Stimulated activated CD4-positive, alpha-beta T cell treated with anti-CD3 and anti-CD28 coated beads, Interleukin-12 subunit alpha, Interleukin-12 subunit beta, amount 100 ng/mL, for 4 hours (primary cell): ENCODE data around the gene FAM43B.
A peak's percentile ranks its signal among the peaks of the same experiment; 100 is the strongest.
"Not testable (repeated sequence)": the region's sequence is repeated elsewhere in the genome, so short reads cannot be mapped to it uniquely, and the experiment has no call there.

Source experiments
- DNase-seq: peaks from one replicate; pipeline ENCODE4 v3.0.0-alpha.2; 2020

The FAM43B gene, protein sequence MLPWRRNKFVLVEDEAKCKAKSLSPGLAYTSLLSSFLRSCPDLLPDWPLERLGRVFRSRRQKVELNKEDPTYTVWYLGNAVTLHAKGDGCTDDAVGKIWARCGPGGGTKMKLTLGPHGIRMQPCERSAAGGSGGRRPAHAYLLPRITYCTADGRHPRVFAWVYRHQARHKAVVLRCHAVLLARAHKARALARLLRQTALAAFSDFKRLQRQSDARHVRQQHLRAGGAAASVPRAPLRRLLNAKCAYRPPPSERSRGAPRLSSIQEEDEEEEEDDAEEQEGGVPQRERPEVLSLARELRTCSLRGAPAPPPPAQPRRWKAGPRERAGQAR

GRCh38 chr1:20551945-20552727 is at the start of gene FAM43B:
TSS of gene FAM43B (plus strand) at chr1:20552573. CDS start at chr1:20552974, 401 bp downstream.
- DNase-seq: no peak

- DNase-seq: no peak
Observed at GRCh38 chr1:20505488-20505887, 46.9 kb upstream of the FAM43B start.

DNA sequence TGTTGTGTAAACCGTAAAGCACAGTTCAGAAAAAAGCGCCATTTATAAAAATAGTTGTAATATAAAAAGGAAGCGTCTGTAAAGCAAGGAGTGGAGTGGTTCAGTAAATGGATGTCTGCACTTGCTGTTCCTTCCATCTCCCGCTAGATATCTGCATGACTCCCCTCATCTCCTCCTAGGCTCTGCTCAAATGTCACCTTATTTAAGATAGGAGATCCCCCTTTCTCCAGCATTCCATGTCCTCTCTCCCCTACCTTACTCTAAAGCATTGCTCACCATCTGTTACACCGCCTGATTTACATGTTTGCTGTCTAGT is 45.2 kb upstream of the FAM43B start:
- DNase-seq: no peak

- peak; percentile 95 for DNase-seq
Observed at GRCh38 chr1:20507564-20508410, 44.6 kb upstream of the FAM43B start, which contains the start of gene MUL1. TSS of gene MUL1 (minus strand) at chr1:20508151. CDS start at chr1:20508024, 127 bp downstream.

DNA sequence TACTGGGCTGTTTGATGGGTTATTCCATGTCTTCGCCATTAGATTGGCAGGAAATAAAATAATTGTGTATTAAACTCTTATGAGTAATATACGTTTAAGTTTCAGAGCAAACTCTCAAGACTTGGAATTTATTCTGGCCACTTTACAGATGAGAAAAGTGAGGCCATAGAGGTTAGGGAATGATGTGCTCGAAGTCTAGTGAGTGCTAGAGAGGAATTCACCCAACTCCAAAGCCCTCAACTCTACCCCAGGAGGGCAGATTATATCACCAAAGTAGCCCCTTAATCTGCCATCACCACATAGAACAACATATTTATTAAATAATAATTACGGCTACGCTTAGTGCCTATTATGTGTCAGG is 44.0 kb upstream of the FAM43B start:
- DNase-seq: no peak

- no peak for DNase-seq
Observed at GRCh38 chr1:20511518-20512428, 40.6 kb upstream of the FAM43B start.

GRCh38 chr1:20519609-20520262 is 32.6 kb upstream of the FAM43B start:
- not testable (repeated sequence) for DNase-seq

- peak; percentile 61 for DNase-seq
Observed at GRCh38 chr1:20521960-20522861, 30.2 kb upstream of the FAM43B start.

- no peak for DNase-seq
Observed at GRCh38 chr1:20526267-20526666, 26.1 kb upstream of the FAM43B start.

DNA sequence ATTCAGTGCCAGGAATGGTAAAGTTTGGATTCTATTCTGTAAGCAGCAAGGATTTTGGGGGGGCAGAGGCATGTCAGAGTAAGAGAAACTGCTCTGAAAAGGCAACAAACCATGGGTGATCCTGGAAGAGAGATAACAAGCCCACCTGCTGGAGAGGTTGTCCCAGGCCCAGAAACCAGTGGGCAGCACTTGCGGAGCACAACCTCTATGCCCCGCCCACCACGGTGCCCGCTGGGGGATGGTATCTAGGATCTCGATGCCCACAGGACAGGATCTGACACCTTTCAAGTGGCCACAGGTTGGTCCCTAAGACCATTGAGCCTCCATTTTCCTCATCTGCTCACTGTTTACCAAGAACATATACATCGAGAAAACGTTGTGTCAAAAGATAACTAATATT is 24.2 kb upstream of the FAM43B start:
- DNase-seq: no peak

GRCh38 chr1:20530306-20530705 is 22.1 kb upstream of the FAM43B start:
- no peak for DNase-seq

DNA sequence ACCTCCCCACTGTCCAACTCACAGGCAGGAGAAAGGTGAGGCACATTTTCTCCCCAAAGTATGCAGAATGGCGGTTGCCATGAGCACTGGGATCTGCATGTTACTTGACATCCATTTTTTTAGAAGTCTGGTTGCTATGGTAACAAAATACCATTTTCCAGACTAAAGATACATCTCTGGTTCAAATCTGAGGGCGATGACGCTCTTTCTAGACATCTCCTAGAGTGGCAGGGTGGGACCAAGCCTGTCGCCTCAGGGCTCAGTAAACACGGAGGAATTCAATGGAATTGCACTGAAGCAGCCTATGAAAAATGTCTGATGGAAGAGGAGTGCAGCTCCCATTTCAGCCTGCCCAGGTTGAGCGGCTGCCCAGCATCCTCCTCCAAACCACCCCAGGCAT is 21.5 kb upstream of the FAM43B start:
- DNase-seq: no peak

GRCh38 chr1:20533635-20534034 is 18.7 kb upstream of the FAM43B start:
- no peak for DNase-seq

DNA sequence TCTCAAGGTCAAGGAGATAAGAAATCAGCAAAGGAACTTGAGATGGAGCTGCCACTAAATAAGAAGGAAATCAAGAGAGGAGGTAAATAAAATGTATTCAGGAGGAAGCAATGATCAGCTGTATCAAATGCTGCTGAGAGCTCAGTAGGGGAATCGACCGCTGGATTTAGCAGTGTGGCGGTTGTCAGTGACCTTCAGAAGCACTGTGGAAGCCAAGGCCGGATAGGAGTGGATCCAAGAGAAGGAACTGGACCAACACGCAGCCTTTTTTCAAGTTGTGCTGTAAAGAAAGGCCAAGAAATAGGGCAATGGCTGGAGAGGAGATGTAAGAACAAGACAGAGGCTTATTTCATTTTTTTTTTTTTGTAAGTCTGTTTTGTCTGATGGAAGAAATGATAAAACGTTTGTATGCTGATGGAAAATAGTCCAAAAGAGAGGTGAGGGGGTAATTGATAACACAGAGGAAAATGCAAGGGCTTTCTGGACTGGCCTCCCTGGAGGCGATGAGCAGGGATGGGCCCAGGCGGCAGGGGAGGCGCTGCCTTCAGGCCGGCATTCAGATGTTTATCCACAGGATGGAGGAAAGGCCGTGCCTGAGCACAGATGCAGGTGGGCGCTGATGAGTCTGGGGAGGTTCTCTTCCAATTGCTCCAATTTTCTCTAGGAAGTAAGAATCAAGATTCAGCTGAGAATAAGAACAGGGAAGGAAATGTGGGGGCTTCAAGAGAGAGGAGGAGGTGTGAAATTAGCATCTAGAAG is 17.5 kb upstream of the FAM43B start:
- DNase-seq: no peak

DNA sequence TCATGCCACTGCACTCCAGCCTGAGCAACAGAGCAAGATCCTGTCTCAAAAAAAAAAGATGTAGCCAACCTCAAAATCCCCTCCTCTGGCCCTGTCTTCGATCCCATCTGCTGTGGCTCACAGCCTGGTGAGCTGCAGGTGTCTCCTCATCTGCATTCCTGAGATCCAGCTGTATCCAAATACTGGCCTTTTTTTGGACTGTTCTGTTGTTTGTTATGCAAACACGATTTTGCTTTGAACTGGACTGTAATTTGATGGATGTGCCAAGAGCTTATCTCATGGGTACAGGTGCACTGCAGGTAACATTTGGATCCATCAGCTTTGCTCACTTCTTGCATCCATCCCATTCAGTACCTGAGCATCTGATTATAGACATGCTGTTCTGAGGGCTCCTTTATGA is 14.1 kb upstream of the FAM43B start:
- no peak for DNase-seq

GRCh38 chr1:20538760-20539551 is 13.4 kb upstream of the FAM43B start:
- no peak for DNase-seq

DNA sequence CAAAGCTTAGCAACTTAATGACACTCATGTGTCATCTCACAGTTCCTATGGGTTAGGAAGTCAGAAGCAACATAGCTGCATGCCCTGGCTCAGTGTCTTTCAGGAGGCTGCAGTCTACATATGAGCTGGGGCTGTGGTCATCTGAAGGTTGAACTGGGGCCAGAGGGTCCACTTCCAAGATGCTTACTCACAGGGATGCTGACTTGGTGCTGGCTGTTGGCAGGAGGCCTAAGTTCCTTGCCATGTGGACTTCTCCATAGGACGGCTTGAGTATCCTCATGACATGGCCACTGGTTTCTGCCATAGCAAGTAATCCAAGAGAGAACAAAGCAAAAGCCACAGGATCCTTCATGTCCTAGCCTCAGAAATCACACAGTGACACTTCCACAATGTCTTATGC is 12.1 kb upstream of the FAM43B start:
- no peak for DNase-seq

DNA sequence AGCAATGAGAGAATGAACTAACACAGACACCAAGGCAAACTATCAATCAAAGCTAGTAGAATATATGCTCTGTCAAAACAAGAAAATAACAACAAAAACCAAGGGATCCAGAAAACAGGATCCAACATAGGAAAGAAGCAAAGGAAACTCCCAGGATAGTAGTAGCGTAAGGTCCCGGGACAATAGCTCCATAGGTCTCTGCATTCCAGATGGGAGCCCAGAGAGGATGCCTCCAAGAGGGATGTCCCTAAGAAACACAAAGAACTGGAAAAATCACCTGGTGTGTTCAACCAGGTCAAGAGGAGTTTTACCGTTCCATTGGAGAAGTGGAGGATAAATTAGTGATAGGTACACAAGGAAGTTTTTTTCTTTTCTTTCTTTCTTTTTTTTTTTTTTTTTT is 5.7 kb upstream of the FAM43B start:
- DNase-seq: no peak

DNA sequence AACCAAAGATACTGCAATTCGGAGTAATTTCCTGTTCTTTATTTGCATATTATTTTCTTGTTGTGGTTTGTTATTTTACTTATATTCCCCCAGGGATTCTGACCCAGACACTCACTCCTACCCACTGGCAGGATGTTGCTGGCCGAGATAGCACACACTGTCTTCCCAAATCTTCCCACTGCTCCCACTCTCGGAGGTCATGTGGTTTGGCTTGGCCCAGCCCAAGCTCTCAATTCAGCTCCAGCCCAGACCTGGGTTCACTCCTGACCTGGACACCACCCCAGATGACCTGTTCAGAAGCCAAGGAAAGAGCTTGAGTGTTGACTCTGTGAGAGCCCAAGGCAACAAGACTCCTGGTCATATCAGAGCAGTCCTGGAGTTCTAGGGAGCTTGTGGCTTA is 1.2 kb upstream of the FAM43B start:
- DNase-seq: no peak
